HG03442 (cell line): ENCODE measurements around the gene TGFBRAP1.

Experiments
- ATAC-seq: cut with Tn5 transposase; IDR thresholded peaks from one replicate; pipeline ENCODE4 v1.9.1; 2021; ENCODE audit warnings: mild to moderate bottlenecking, moderate library complexity; ENCODE audit not compliant: unreplicated experiment

TGFBRAP1 gene, protein sequence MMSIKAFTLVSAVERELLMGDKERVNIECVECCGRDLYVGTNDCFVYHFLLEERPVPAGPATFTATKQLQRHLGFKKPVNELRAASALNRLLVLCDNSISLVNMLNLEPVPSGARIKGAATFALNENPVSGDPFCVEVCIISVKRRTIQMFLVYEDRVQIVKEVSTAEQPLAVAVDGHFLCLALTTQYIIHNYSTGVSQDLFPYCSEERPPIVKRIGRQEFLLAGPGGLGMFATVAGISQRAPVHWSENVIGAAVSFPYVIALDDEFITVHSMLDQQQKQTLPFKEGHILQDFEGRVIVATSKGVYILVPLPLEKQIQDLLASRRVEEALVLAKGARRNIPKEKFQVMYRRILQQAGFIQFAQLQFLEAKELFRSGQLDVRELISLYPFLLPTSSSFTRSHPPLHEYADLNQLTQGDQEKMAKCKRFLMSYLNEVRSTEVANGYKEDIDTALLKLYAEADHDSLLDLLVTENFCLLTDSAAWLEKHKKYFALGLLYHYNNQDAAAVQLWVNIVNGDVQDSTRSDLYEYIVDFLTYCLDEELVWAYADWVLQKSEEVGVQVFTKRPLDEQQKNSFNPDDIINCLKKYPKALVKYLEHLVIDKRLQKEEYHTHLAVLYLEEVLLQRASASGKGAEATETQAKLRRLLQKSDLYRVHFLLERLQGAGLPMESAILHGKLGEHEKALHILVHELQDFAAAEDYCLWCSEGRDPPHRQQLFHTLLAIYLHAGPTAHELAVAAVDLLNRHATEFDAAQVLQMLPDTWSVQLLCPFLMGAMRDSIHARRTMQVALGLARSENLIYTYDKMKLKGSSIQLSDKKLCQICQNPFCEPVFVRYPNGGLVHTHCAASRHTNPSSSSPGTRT

DNA sequence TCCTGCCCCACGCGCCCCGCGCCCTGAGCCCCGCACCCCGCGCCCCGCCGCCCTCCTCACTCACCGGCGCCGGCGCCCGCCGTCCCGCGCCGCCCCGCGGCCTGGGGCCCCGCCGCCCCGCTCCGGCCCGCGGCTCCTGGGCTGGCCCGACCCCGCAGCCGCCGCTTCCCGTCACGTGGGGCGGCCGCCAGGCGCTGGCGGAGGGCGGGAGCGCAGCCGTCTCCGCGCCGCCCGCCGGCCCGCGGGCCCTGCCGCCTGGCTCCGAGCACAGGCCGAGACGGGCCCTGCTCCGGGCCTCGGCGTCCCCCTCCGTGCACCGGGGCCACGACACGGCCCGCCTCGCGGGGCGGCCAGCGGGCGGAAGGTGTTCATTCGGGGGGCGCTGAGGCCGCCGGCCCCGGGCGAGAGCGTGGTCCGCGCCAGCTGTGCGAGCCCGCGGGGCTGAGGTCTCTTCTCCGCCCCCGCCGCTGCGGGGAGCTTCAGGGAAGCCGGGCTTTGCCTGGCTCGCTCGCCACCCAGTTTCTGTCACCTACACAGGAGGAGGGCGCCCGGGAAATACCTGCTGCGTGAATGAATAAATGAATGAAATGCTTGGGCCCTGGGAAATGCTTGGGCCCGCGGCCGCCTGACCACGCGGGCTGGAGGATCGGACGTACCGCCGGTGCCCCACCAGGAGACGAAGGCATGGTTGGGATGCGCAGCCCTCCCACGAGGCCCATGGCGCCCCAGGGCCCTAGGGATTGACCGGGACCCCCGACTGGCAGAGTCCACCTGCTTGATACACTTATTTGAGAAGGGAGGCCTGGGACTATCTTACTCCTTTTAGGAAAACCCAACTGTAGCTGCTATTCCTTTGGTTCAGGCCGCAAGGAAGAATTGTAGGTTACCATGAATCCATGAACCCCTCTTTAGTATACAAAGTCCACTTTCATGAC lies at the start of gene TGFBRAP1:
TSS of gene TGFBRAP1 (minus strand) at position 175 of the 935 bp plus-strand sequence. CDS start 21,434 bp downstream, outside the sequence.
- peak; percentile 71 for ATAC-seq

DNA sequence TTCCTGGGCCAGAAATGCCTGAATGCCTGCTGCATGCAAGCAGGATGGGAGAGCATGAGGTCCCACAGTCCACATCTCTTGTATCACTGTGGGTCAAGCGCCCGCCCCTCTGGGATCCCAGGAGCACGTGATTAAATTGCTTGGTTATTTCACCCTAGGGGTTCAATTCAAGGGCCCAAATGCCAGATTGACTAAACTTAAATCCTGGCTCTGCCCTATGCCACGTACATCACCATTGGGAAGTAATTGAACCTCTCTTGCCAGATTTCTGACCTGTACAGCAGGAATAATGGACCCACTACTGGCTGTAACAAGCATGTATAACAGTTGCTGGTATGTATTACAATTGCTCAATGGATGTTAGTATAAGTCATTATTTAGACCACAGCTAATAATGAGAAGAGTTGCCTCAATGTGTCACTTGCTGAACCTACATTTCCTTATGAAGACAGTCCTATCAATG lies 49.4 kb upstream of the TGFBRAP1 start:
- ATAC-seq, result no peak

DNA sequence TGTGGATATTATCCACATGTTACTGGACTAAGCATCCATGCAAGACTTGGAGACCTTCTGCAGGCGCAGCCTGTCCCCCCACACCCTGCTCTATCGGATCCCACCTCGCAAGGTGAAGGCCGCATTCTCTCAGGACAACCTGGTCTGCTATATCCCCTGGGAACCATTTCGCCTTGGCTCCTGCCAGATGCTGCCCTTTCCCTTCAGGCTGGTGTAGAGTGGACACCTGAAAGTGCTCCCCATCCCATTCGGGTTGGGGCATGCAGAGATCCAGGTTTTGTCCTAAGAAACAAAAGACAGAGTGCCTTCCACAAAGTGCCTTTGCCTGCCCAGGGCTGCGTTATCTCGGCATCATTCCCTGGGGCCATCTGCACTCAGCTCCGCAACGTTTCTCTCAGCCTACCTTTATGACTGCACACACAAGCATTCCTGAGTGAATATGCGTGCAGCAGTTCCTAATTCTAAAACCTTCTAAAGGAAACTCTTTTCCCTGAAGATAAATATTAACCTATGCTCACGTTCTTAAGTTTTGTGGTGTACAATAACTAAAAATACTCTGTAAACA lies 48.8 kb upstream of the TGFBRAP1 start:
- ATAC-seq, result no peak

DNA sequence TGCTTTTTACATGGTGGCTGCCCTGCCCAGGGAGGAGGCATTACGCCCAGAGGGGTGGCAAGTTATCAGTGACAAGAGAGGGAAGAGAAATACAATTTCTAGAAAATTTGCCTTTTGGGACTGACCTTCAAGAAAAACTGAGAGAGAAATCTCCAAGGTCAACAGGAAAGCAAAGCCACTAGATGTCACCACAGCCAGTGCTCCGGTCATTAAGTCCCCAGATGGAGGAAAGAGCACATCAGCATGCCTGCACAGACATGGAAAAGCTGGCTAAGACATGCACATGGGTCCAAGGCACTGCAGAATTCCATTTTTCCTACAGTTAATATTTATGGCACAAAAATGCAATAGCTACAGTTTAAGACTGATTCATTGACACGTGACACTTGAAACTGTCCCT lies 48.3 kb upstream of the TGFBRAP1 start:
- no peak for ATAC-seq

DNA sequence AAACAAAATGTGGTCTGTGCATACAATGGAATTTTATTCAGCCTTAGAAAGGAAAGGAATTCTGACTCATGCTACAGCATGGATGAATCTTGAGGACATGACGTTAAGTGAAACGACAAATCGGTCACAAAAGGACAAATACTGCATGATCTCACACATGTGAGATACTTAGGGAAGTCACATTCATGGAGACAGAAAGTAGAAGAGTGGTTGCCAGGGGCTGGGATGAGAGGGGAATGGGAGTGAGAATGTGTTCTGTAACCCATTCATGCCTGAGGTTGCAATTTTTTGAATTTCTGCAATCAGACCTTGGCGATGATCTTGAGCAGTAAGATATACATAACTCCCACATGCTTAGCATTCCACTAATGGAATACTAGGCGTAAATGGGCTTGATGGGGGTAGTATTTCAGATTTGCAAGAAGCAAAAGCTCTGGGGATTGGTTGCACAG lies 47.3 kb upstream of the TGFBRAP1 start:
- ATAC-seq, result no peak

DNA sequence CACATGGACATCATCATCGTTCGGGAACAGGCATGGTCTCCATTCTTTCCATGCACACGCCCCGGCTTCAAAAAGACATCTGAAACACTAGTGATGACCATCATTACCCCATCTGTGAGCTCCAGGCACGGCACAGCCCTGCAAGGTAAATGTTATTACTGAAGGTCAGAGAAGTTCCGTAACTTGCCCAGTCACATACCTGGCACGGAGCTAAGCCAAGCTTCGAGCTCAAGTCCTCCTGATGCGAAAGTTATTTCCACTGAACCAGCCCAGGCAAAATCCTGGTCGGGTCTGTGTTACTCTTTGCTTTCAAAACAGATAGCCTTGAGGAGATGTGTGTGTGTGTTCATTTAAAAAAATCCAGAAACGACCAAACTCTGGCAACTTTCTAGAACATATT lies 46.5 kb upstream of the TGFBRAP1 start:
- ATAC-seq, result no peak

DNA sequence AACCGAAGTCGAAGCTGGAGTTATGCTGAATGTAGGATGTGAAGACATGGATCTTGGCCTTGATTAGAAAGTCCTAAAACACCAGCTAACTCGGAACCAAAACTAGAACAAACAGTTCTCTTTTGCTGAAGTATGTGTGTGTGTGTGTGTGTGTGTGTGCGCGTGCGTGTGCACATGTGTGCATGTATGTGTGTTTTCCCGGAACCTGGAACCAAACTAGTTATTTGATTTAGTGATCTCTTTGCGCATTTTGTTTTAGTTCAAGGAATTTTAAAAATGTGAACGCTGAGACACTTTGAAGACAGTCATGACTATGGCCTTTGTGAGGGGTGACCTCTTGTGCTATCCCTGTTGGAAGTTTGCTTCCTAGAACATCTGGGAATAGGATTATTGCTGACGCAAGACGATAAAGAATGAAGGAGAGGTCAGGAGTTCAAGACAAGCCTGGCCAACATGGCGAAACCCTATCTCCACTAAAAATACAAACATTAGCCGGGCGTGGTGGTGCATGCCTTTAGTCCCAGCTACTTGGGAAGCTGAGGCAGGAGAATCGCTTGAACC lies 45.5 kb upstream of the TGFBRAP1 start:
- no peak for ATAC-seq

DNA sequence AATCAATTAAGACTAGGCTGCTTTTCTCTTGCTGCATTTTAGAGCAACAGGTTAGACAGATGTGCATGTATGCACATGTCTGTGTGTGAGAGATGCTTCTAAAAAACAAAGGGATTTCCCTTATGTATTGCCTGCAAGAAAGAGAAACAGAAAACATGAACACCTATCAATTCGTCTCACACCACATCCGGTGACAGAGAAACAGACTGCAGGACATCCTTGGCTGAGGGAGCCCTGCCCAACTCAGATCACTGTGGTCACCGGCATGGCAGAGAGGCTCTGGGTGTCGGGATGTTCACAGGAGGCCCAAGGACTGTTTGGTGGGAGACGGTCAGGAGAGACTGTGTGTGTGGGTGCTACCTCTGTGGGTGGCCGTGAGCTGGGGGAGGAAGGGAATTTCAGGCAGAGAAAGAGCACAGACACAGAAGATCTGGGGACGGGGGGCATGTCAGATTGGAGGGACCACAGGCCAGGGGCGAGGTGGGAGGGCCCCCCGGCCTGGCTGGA lies 44.4 kb upstream of the TGFBRAP1 start:
- peak; percentile 87 for ATAC-seq

DNA sequence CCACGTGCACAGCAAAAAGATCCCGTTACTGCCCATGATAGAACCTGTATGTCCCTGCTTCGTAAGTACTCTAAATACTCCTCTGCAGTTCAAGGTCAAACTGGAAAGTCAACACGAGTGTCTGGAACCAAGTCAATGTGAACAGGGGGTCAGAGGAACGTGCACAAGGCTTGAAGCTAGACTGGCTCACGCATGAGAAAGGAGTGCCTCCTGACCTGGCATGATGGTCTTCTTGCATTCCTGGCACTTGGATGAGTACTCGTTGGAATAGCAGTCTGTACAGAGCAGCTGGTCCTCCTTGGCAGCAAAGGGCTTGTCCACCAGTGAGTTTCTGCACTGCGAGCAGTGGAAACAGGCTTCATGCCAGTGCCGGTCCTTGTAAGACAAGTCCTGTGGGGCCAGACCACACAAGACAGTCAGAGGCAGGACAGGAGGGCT lies 43.8 kb upstream of the TGFBRAP1 start:
- ATAC-seq, result peak; percentile 8

DNA sequence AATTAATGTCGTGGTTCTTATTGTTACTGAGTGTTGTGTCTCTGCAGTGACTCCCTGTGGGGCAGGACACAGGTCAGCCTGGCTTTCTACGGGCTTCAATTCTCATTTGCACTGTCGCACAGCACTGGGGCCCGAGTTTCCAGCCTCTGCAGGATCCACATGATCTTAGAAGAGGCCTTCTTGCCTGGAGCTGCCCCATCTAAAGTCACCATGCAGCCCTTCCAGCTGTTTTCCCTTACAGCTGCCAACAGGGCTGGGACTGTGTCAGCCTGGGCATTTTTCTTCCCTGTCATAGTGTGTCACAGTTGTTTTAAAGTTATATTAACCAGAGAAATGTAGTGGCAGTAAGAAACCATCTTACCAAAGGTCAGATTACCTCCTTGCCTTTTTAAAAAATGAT lies 42.3 kb upstream of the TGFBRAP1 start:
- no peak for ATAC-seq

DNA sequence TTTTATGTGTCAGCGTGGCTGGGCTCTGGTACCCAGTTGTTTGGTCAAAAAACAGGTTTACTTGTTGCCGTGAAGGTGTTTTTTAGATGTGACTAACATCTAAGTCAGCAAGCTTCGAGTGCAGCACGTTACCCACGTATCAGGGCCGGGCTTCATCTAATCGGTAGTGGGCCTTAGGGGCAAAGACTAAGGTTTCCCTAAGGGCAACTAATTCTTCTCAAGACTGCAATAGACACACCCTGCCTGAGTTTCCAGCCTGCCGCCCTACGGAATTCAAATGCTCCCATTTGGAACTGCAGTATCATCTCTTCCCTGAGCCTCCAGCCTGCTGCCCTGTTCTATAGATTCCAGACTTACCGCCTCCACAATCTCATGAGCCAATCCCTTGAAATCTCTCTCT lies 41.6 kb upstream of the TGFBRAP1 start:
- no peak for ATAC-seq

DNA sequence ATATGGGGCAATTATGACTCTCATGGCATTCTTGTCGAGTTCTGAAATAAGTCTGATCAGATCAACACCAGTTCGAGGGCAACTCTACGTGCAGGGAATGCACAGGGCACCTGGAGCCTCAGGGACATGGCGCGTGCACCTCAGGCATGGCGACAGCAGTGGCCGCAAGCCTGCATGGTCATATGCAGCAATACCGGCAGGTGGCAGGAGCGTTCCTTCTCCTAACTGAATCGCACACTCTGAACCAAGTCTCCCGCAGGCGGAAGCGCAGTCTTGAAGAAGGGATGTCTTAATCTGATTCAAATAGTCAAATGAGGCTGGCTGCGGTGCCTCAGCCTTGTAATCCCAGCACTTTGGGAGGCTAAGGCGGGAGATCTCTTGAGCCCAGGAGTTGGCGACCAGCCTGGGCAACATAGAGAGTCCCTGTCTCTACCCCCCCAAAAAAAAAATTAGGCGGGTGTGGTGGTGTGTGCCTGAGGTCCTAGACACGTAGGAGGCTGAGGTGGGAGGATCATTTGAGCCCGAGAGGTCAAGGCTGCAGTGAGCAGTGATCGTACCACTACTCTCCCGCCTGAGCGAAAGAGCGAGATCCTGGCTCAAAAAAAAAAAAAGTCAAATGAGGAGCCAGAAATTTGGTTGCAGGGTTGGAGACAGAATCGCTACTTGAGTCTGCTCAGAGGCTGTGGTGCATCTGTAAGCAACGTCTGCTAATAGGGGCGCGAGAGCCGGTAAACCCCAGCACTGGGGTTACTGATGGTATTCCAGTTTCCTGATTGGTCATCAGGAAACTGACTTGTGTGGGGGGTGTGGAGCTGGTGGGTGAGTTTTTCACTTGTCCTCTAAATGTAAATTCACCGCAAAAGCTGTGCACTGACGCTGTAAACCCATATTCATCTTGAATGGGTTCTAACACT lies 40.5 kb upstream of the TGFBRAP1 start:
- peak; percentile 88 for ATAC-seq

DNA sequence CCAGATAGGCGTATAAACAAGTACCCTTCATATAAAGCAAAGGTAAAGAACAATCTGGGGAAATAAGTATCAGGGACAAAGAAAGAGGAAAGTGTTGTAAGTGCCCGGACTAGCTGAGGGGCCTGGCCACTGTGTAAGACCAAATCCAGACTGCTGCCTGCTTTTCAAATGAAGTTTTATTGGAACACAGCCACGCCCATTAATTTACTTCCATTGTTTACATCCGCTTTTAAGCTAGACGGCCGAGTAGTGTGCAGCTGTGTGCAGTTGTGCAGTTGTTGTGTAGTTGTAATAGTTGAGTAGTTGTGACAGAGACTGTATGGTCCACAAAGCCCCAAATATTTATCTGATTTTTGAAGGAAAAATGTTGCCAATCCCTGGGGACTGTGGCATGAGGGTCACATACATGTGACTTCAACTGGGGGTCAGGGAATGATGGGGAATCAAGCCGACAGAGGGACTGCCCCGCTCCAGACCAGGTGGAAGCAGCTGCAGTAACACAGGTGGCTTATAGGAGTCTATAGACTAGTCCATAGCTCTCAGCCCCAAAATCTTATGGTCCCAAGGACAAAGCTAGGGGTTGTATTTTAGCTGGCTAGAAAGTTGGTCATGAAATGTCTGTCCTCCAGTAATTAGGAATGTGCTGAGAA lies 39.3 kb upstream of the TGFBRAP1 start:
- ATAC-seq, result no peak

DNA sequence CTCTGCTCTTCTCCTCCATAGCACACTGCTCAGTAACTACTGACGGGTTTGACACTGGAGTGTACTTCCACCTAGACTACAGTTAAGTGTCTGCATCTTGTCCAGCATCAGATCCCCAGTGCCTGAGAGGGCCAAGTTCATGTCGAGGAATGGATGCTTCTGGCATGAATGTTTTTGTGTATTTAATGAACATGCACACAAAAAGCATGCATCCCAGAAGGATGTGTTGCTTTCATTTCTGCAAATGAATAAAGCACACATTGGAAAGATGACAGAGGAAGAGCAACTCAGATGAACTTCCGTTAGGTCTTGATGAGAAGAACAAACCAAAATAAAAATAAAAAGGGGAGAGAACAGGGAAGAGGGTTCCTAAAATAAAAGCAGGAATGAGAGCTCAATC lies 35.7 kb upstream of the TGFBRAP1 start:
- ATAC-seq, result no peak

DNA sequence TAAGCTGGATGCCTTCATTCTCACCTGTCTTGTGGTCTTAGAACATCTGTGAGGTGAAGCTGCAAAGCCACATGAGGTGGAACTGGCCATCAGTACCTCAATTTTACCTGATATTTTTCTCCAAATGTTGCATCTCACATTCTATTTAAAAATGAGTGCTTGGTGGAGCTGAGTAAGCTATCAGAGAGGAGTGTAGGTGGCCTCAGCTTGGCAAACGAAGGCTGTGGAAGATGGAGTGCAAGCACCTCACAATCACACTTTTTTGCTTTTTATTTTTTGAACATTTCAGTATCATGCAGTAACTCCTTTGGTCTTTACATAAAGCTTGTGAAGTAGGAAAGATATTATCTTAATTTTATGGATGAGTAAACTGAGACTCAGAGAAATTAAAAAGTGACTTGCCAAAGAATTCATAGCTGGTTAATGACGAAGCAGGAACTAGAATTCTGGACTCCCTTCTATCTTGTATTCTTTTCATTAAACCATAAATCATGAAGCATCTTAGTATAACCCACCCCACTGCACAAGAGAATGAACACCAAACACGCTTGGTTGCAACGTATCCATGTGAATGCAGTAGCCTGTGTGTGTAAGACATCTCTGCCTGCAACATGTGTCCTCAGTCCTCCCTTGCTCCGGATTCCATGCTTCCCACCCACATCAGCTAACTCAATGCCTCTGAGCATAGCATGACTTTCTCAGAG lies 35.1 kb upstream of the TGFBRAP1 start:
- no peak for ATAC-seq

DNA sequence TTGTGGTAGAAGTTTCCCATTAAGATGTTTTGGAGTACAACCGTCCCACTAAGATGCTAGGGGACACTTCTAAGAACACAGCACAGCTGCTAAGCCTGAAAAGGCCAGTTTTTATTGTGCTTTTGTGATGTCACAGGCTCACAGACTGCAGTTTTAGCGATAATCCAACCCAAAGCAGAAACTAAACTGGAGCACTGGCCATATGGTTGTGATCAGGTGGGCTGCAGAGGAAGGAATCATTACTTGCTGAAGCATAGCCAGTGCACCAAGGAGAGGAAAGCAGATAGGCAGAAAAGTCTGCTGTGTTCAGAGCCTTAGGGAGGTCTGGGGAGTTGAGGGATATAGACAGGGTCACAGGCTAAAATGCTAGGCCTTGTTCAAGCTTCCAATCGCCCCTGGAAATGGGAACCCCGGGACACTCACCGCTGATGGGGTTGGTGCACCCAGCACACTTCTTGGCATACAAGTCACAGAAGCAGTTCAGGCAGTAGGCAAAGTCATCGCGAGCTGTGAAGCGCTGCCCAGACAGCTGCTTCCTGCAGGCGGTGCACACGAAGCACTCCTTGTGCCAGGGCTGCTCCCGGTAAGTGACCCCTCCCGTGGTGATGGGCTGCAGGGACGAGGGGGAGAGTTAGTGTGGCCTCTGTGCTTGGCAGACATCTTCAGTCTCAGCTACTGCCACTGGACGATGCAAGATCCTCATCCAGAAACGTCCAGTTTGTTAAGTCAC lies 33.5 kb upstream of the TGFBRAP1 start:
- no peak for ATAC-seq
